ENCODE results near the gene CYB5R4. TPM values are rescaled to one million over a fixed set of nuclear protein-coding genes. Genes with fewer than 3 reads are reported as not detected.
"Not testable (repeated sequence)": the region's sequence is repeated elsewhere in the genome, so short reads cannot be mapped to it uniquely, and the experiment has no call there.

CYB5R4 gene
- total RNA-seq, 3 donors from 2014 or later = 7.2 to 11.1 (median 7.8) TPM

DNA sequence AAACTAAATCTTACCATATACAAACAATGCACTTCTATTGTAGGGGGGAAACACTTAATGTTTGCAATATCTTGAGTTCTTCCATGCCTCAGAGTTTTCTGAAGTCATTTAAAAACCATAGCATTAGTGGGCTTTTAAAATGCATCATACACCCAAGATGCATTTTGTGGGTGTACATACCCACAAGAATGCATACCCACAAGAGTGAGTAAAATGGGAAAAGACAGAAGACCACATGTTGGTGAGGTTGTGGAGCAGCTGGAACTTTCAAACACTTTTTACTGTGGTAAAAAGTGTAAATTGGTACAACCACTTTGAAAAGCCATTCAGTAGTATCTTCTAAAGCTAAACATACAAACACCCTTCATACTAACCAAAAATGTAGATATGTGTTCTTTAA, 57.5 kb downstream of the CYB5R4 start:
- H3K4me1 ChIP-seq = no peaks in the 10 kb centered on the region
- H3K27ac ChIP-seq = no peak overlapping the region
- no peak for DNase-seq (ENCODE audit: low spot score in 2 of 2)
- H3K27me3 ChIP-seq = no peaks in the 10 kb centered on the region
- H3K4me3 ChIP-seq = no peak overlapping the region
- H3K36me3 ChIP-seq = no peaks in the 10 kb centered on the region
- no peaks in the 10 kb centered on the region for H3K9me3 ChIP-seq
- TF ChIP-seq POLR2AphosphoS5 (IDR thresholded peaks at IDR 0.05) = no peak
- TF ChIP-seq, protein P1, sequence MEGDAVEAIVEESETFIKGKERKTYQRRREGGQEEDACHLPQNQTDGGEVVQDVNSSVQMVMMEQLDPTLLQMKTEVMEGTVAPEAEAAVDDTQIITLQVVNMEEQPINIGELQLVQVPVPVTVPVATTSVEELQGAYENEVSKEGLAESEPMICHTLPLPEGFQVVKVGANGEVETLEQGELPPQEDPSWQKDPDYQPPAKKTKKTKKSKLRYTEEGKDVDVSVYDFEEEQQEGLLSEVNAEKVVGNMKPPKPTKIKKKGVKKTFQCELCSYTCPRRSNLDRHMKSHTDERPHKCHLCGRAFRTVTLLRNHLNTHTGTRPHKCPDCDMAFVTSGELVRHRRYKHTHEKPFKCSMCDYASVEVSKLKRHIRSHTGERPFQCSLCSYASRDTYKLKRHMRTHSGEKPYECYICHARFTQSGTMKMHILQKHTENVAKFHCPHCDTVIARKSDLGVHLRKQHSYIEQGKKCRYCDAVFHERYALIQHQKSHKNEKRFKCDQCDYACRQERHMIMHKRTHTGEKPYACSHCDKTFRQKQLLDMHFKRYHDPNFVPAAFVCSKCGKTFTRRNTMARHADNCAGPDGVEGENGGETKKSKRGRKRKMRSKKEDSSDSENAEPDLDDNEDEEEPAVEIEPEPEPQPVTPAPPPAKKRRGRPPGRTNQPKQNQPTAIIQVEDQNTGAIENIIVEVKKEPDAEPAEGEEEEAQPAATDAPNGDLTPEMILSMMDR (IDR thresholded peaks at IDR 0.05) = no peak
- TF ChIP-seq POLR2A (IDR thresholded peaks at IDR 0.05) = no peak
- intact Hi-C loops (cut with DNase I; ENCODE audit: low total_unique reads) = no loop called here

DNA sequence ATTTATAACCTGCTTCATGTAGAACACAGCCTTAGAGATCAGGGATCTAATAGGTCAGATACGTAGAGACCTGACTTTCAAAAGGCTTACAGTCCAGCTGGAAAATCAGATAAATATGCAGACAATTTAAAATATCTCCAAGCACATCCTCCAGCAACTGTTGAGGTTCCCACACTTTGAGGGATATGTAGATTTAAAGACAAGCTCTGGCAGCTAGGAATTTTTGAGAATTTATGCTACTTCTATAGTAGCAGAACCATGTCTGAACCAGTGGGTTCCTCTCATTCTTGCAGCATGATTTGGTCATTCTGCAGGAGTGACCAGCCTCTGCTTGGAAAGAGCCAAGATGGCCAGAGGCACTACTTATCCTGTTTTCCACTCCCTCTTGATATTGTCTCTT, 60.5 kb downstream of the CYB5R4 start:
- no peaks in the 10 kb centered on the region for H3K4me1 ChIP-seq
- H3K36me3 ChIP-seq = no peaks in the 10 kb centered on the region
- TF ChIP-seq POLR2A (IDR thresholded peaks at IDR 0.05) = no peak
- TF ChIP-seq POLR2AphosphoS5 (IDR thresholded peaks at IDR 0.05) = no peak
- TF ChIP-seq, protein P1 (IDR thresholded peaks at IDR 0.05) = no peak
- DNase-seq (ENCODE audit: low spot score in 2 of 2) = no peak
- no peaks in the 10 kb centered on the region for H3K9me3 ChIP-seq
- no peak overlapping the region for H3K4me3 ChIP-seq
- H3K27ac ChIP-seq = no peak overlapping the region
- no peaks in the 10 kb centered on the region for H3K27me3 ChIP-seq
- intact Hi-C loops (cut with DNase I; ENCODE audit: low total_unique reads) = no loop called here

DNA sequence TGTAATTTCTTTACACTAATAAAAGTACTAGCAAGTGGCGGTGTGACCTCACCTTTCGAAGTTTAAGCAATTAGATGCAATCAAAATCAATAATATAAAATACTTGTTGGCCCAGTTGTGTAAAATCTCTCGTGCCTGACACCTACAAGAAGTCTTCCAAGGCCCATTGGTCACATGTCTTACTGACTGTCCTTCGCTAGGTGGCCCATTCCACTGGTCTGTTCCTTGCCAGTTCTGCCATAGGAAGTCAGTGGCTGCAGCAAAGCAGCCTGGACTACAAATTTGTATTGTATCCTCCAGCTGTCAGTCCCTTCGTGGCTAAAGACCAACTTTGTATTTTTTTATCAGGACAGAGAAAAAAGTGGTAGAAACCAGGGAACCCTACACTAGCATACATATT, 61.8 kb downstream of the CYB5R4 start:
- intact Hi-C loops (cut with DNase I; ENCODE audit: low total_unique reads) = no loop called here
- H3K27ac ChIP-seq = no peak overlapping the region
- TF ChIP-seq POLR2A (IDR thresholded peaks at IDR 0.05) (no peak), POLR2AphosphoS5 (IDR thresholded peaks at IDR 0.05) (no peak)
- TF ChIP-seq, protein P1 (IDR thresholded peaks at IDR 0.05) = no peak
- H3K4me1 ChIP-seq = no peaks in the 10 kb centered on the region
- no peaks in the 10 kb centered on the region for H3K9me3 ChIP-seq
- no peaks in the 10 kb centered on the region for H3K36me3 ChIP-seq
- DNase-seq (ENCODE audit: low spot score in 2 of 2) = no peak
- H3K4me3 ChIP-seq = no peak overlapping the region
- no peaks in the 10 kb centered on the region for H3K27me3 ChIP-seq

DNA sequence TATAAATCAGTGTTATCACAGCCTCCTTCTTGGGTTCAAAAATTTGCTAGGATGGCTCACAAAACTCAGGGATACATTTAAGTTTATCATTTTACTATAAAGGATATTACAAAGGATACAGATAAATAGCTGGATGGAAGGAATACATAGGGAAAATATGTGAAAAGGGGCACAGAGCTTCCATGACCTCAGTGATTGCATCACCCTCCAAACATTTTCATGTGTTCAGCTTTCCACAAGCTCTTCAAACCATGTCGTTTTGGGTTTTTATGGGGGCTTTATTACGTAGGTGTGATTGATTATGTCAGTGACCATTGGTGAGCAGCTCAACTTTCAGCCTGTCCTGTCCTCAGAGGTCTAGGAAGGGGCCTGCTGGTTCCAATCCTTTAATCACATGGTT, 68.0 kb downstream of the CYB5R4 start:
- Histone ChIP-seq H3K36me3 (no peaks in the 10 kb centered on the region), H3K4me1 (no peaks in the 10 kb centered on the region), H3K4me3 (no peak overlapping the region), H3K9me3 (no peaks in the 10 kb centered on the region), H3K27ac (no peak overlapping the region), H3K27me3 (no peaks in the 10 kb centered on the region)
- intact Hi-C loops (cut with DNase I; ENCODE audit: low total_unique reads) = no loop called here
- DNase-seq (ENCODE audit: low spot score in 2 of 2) = no peak
- no peak for TF ChIP-seq POLR2AphosphoS5 (IDR thresholded peaks at IDR 0.05)
- TF ChIP-seq POLR2A (IDR thresholded peaks at IDR 0.05) = no peak
- TF ChIP-seq, protein P1 (IDR thresholded peaks at IDR 0.05) = no peak

DNA sequence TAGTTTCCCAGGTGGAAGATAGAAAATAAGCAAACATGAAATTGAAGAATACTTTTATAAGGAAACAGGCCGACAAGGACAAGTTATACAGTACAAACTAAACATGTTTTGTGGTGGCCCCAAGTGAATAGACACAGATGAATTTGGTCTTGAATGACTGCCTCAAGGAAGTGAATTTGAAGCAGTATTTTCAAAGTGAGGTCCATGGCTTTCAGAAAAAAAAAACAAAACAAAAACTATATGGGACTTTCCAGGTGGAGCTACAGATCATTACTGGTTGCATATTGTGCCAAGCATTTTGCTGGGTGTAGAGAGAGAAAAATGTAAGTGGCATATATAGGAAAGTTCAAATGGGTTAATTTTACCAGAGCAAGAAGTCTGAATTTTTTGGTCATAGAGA, 68.8 kb downstream of the CYB5R4 start:
- no peak for DNase-seq (ENCODE audit: low spot score in 2 of 2)
- TF ChIP-seq, protein P1 (IDR thresholded peaks at IDR 0.05) = no peak
- no peak for TF ChIP-seq POLR2A (IDR thresholded peaks at IDR 0.05)
- no peak for TF ChIP-seq POLR2AphosphoS5 (IDR thresholded peaks at IDR 0.05)
- Histone ChIP-seq H3K27me3 (no peaks in the 10 kb centered on the region), H3K4me1 (no peaks in the 10 kb centered on the region), H3K36me3 (no peaks in the 10 kb centered on the region), H3K4me3 (no peak overlapping the region), H3K27ac (no peak overlapping the region), H3K9me3 (no peaks in the 10 kb centered on the region)
- intact Hi-C loops (cut with DNase I; ENCODE audit: low total_unique reads) = no loop called here

DNA sequence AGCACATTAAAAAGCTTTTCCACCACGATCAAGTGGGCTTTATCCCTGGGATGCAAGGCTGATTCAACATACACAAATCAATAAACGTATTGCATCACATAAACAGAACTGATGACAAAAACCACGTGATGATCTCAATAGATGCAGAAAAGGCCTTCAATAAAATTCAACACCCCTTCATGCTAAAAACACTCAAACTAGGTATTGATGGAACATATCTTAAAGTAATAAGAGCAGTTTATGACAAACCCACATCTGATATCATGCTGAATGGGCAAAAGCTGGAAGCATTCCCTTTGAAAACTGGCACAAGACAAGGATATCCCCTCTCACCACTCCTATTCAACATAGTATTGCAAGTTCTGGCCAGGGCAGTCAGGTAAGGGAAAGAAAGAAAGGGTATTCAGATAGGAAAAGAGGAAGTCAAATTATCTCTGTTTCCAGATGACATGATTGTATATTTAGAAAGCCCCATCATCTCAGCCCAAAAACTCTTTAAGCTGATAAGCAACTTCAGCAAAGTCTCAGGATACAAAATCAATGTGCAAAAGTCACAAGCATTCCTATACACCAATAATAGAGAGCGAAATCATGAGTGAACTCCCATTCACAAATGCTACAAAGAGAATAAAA, 86.8 kb downstream of the CYB5R4 start:
- H3K27me3 ChIP-seq; H3K4me1 ChIP-seq; H3K27ac ChIP-seq; intact Hi-C loops (cut with DNase I; ENCODE audit: low total_unique reads); H3K36me3 ChIP-seq; H3K4me3 ChIP-seq; H3K9me3 ChIP-seq; DNase-seq (ENCODE audit: low spot score in 2 of 2): not testable (repeated sequence)

DNA sequence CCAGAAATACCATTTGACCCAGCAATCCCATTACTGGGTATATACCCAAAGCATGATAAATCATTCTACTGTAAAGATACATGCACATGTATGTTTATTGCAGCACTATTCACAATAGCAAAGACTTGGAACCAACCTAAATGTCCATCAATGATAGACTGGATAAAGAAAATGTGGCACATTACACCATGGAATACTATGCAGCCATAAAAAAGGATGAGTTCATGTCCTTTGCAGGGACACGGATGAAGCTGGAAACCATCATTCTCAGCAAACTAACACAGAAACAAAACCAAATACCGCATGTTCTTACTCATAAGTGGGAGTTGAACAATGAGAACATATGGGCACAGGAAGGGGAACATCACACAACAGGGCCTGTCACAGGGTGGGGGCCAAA, 88.5 kb downstream of the CYB5R4 start:
- H3K4me3 ChIP-seq; H3K4me1 ChIP-seq; H3K27ac ChIP-seq; intact Hi-C loops (cut with DNase I; ENCODE audit: low total_unique reads); H3K27me3 ChIP-seq; H3K36me3 ChIP-seq; H3K9me3 ChIP-seq; DNase-seq (ENCODE audit: low spot score in 2 of 2): not testable (repeated sequence)
